HG02885 (cell line): ENCODE results near the gene RTP2.

Experiments
- ATAC-seq: cut with Tn5 transposase; IDR thresholded peaks from one replicate; pipeline ENCODE4 v1.9.1; 2021; ENCODE audit warnings: mild to moderate bottlenecking; ENCODE audit not compliant: unreplicated experiment, poor library complexity

The RTP2 gene

DNA sequence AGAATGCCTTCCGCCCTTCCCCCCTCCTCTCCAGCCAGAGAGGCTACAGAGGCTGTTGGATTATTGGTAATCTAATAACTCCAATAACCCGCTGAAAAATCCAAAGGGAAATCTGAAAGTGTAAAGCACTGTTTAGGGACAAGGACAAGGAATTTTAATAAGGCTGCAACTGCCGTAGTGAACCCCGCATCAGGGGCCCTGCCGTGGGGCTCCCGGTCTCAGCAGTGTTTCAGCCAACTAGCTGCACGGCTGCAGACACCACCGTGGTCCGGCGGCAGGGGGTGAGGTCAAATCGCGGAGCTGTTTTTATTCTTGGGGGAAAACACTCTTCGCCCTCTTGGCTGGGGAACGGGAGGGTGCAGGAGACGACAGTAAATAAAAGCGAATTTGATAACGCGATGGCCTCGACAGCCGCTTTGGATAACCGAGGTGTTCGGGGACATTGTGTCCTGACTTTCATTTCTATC is 36.8 kb upstream of the RTP2 start:
- ATAC-seq, result no peak

DNA sequence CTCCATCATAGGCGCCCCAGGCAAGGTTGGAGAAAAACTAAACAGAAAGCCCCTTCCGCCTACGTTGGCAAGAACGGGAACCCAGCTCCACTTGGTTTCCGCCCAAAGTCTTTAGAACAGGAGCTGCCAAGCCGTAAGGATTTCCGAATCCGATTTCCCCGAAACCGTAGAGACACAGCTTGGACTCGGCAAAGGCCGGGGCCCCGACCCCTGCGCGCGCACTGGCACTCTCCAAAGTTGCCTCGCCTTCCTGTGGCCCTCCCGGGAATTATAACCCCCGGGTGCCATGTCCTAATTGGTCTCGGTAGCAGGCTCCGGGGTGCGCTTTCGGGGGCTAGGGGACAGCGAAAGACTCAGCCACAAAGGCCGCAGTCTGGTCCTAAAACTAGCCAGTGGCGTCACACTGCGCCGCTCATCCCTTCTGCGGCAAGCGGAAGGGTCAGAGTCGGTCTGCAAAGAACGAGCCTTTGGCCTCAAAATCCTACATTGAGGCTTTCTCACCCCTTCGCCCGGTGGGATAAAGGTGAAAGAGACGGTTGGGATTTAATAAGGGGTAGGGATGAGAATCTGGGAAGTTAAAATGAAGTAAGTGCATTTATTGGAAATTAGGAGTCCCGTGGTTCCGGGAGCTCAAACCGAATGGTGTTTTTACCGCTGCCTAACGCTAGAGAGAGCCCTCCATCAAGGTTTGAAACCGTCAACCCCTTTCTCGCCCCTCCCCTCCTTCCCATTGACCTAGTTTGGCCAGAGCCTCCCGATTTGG is 36.2 kb upstream of the RTP2 start:
- peak; percentile 70 for ATAC-seq

DNA sequence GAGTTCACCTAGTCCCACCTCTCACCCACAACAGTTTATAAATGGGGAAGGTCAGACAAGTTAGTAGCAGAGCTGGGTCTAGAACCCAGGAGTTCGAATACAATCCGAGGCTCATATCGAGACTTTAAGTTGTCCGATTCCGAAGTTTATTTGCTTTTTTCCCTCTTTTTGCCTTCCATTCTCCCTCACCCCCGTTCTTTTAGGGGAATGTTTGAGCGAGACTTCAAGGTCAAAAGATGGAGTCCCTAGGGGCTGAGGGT is 35.6 kb upstream of the RTP2 start:
- ATAC-seq, result no peak

DNA sequence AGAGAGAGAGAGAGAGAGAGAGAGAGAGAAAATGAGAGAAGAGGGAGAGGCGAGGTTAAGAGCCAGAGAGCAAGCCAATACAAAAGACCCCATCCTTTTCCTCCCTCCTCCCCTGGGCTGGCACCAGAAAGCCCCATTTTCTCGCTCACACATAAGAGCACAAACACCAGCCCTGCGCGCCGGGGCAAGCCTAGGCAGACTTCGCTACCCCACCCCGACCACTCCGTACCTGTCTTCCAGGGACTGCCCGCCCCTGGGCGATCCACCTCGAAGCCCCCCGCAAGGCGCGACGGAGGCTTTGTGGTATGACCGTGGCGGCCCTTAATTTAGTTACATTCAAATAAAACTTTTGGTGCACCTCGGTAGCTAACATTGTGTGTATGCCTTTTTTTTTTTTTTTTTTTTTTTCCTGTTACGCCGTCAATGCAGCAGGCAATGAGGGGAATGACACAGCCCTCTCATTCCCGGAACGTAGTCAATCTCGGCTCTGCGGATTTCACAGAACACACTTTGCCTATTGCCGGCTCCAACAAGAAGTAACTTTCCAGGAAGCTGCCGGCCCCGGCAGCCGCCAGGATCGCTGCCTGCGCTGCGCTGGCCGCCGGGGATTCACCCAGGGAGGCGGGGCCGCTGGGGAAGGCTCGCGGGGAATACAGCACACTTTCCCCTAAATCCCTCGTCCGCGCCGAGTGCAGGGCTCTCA is 35.2 kb upstream of the RTP2 start:
- no peak for ATAC-seq

DNA sequence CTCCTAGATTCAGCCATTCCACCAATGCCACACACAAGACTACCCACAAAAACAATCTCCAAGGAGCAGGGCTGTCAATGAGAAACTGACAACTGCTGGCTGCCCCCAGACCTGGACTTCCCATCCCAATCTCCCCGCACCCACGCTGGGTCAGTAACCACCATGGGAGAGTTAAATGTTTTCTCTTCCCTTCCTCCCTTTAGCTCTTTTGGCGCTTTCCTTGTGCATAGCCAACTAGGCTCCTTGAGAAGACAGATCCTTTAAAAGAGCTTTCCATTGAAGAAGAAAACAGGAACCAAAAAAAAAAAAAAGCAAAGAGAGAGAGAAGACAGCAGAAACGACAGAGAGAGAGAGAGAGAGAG is 34.6 kb upstream of the RTP2 start:
- no peak for ATAC-seq

DNA sequence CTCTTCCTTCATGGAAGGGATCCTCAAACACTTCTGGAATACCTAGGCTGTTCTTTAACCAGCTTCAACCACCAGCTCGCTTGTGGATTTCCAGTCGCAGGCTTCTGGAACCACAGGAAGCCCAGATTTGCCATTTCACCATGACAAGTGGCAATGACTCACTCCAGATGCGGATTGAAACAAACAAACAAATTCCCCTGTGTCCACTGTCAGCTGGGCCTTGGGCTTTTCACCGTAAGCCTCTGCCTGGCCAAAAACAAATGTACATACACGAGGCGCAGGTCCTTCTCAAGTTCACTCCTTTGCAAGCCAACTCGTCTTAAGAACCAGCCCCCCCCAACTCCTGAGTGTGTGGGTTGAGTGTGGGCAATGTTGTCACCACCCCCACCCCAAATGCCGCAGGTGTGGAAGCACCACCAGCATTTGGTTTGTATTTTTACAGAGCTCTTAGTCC is 34.1 kb upstream of the RTP2 start:
- no peak for ATAC-seq

GRCh38 chr3:187735837-187736236 is 33.5 kb upstream of the RTP2 start:
- no peak for ATAC-seq

- ATAC-seq, result no peak
Observed at GRCh38 chr3:187735383-187735782, 33.0 kb upstream of the RTP2 start.

DNA sequence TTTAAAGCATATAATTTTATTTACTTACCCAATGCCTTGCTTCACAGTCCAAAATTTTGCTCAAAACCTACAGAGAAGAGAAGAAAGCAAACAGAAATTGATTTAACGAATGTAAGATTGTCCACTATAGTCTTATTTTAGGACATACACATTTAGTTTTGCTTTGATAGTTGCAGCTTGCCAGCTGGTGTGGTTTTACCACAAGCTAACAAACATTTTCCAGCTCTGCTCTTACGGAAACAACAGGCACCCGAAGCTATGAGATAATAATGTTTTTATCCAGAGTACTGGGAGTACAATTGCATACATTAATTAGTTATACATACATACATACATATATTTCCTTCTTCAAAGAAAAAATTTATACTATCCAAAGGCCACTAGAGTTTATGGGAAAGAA is 32.5 kb upstream of the RTP2 start:
- ATAC-seq, result no peak

- no peak for ATAC-seq
Observed at GRCh38 chr3:187733371-187733770, 31.0 kb upstream of the RTP2 start.

- no peak for ATAC-seq
Observed at GRCh38 chr3:187729598-187729997, 27.2 kb upstream of the RTP2 start.

- no peak for ATAC-seq
Observed at GRCh38 chr3:187728940-187729583, 26.7 kb upstream of the RTP2 start.

DNA sequence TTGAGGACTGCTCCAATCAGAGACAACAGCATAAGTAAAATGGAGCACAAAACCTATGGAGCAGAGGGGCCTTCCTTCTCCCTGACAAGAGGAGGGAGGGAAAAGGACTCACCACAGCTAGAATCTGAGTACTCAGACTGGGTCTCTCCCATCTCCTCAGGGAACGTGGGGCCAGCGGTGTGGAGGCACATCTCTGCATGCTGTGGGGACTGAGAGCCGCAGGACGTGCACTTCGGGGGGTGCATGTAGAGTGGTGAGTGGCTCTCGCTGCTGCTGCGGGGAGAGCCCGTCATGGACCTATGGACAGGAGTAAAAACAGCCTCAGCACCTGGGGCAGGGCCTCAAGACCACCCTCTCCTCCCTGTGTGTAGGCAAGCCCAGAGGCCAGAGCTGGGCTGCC is 25.9 kb upstream of the RTP2 start:
- no peak for ATAC-seq

- no peak for ATAC-seq
Observed at GRCh38 chr3:187726564-187726963, 24.2 kb upstream of the RTP2 start.

GRCh38 chr3:187725653-187726370 is 23.5 kb upstream of the RTP2 start:
- ATAC-seq, result no peak

GRCh38 chr3:187725224-187725623 is 22.9 kb upstream of the RTP2 start:
- no peak for ATAC-seq

DNA sequence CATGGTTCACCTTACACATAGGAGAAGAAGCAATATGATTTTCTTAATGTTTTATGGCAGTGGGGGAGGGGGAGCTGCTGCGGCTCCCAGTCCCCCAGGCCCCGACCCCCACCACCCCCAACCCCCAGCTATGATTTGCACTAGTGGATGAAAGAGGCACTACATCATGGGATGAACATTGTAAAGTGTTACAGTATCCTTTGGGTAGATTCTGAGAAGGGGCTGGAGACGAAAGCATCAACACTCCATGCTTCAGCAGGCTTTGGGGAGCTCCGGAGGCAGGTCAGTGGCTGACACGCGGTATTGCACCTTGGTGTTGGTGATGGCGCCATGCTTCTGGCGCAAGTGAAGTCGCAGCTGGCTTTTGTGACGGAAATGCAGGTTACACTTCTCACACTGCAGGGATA is 19.9 kb upstream of the RTP2 start:
- ATAC-seq, result no peak

DNA sequence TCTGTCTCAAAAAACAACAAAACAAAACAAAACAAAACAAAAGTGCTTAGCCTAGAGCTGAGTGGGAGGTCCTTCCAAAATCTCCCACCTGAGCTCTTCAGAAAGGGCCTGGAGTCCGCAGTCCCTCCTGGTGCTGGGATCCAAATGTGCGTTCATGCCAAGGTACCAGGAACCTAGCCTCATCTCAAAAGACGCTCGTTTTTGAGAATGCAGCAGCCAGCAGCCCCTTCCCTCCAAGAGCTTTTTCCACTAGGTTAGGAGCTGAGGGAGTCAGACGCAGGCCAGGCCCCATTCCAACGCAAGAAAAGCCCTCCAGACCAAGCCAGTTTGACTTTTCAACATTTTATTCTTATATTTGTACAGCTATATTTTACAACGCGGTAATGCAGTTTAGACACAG is 18.7 kb upstream of the RTP2 start:
- no peak for ATAC-seq

GRCh38 chr3:187720337-187720670 is 17.9 kb upstream of the RTP2 start:
- ATAC-seq, result no peak

GRCh38 chr3:187719628-187720336 is 17.4 kb upstream of the RTP2 start:
- no peak for ATAC-seq

DNA sequence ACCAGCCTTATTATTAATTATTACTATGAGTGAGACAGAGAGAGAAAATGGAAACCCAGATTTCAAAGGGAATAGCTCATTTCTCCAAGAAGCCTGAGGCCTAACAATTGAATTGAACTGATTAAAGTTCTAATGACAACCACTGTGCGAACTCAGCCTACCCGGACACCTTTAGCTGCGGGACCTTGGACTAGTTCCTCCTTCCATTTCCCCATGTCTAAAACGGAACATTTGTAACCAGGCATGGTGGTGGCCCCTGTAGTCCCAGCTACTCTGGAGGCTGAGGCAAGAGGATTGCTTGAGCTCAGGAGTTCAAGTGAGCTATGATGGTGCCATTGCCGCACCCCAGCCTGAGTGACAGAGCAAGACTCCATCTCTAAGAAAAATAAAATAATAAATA is 16.4 kb upstream of the RTP2 start:
- no peak for ATAC-seq
